HFFc6 (cell line): ENCODE data around the gene LHCGR. TPM values are rescaled to one million over a fixed set of nuclear protein-coding genes. Genes with fewer than 3 reads are reported as not detected.

Source experiments
- DNase-seq: peaks from one replicate; pipeline ENCODE4 v3.0.0-alpha.2; 2018
- H3K27ac Mint-ChIP-seq: 2 replicates; pipeline ENCODE4 v1.8.0; 2020; ENCODE audit warnings: mild to moderate bottlenecking, mixed read lengths
- H3K27me3 Mint-ChIP-seq: 2 replicates; pipeline ENCODE4 v1.8.0; 2021; ENCODE audit warnings: mild to moderate bottlenecking, moderate library complexity, mixed read lengths; ENCODE audit not compliant: insufficient read depth
- H3K36me3 Mint-ChIP-seq: 2 replicates; pipeline ENCODE4 v1.8.0; 2021; ENCODE audit warnings: low read depth, mixed read lengths
- H3K4me1 Mint-ChIP-seq: 2 replicates; pipeline ENCODE4 v1.8.0; 2020; ENCODE audit warnings: low read depth, mixed read lengths
- H3K4me3 Mint-ChIP-seq: 2 replicates; pipeline ENCODE4 v1.8.0; 2020; ENCODE audit warnings: mild to moderate bottlenecking, moderate library complexity, mixed read lengths
- H3K9me3 Mint-ChIP-seq: 2 replicates; pipeline ENCODE4 v1.8.0; 2020; ENCODE audit warnings: mild to moderate bottlenecking, mixed read lengths
- total RNA-seq, 6 experiments: library from RNA; stranded (reverse); fragmentation: NEBNext Ultra II Directional; extraction: Animal tissue kit (Norgen Biotek cat#: 25700); gene quantifications; 2 replicates in 1 of 6; 3 replicates in 5 of 6; pipeline ENCODE4 v1.2.3, GENCODE V29; 2021
- TF ChIP-seq, protein P1 (sequence below): fragments of 200-600 bp; sonication (generic); IDR thresholded peaks from 2 replicates; pipeline ENCODE4 v1.5.0; 2021; ENCODE audit warnings: antibody characterized with exemption, mild to moderate bottlenecking

Gene LHCGR
- total RNA-seq, 6 experiments from 2014 or later: not detected

GRCh38 chr2:48734576-48735303 is 20.8 kb downstream of the LHCGR start:
- no peaks in the 10 kb centered on the region for H3K36me3 Mint-ChIP-seq
- H3K27me3 Mint-ChIP-seq: no peaks in the 10 kb centered on the region; the same call in 1 of the 2 replicates
- no peak overlapping the region for H3K4me3 Mint-ChIP-seq
- TF ChIP-seq, protein P1, sequence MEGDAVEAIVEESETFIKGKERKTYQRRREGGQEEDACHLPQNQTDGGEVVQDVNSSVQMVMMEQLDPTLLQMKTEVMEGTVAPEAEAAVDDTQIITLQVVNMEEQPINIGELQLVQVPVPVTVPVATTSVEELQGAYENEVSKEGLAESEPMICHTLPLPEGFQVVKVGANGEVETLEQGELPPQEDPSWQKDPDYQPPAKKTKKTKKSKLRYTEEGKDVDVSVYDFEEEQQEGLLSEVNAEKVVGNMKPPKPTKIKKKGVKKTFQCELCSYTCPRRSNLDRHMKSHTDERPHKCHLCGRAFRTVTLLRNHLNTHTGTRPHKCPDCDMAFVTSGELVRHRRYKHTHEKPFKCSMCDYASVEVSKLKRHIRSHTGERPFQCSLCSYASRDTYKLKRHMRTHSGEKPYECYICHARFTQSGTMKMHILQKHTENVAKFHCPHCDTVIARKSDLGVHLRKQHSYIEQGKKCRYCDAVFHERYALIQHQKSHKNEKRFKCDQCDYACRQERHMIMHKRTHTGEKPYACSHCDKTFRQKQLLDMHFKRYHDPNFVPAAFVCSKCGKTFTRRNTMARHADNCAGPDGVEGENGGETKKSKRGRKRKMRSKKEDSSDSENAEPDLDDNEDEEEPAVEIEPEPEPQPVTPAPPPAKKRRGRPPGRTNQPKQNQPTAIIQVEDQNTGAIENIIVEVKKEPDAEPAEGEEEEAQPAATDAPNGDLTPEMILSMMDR: no peak
- DNase-seq: no peak
- no peak overlapping the region for H3K27ac Mint-ChIP-seq
- H3K4me1 Mint-ChIP-seq: no peaks in the 10 kb centered on the region
- H3K9me3 Mint-ChIP-seq: peaks cover 33% of the 10 kb centered on the region

GRCh38 chr2:48733067-48733503 is 22.4 kb downstream of the LHCGR start:
- peaks cover 2% of the 10 kb centered on the region for H3K27me3 Mint-ChIP-seq
- H3K27ac Mint-ChIP-seq: no peak overlapping the region
- H3K4me1 Mint-ChIP-seq: no peaks in the 10 kb centered on the region
- no peak overlapping the region for H3K4me3 Mint-ChIP-seq
- TF ChIP-seq, protein P1: no peak
- no peaks in the 10 kb centered on the region for H3K36me3 Mint-ChIP-seq
- peaks cover 32% of the 10 kb centered on the region for H3K9me3 Mint-ChIP-seq
- no peak for DNase-seq

DNA sequence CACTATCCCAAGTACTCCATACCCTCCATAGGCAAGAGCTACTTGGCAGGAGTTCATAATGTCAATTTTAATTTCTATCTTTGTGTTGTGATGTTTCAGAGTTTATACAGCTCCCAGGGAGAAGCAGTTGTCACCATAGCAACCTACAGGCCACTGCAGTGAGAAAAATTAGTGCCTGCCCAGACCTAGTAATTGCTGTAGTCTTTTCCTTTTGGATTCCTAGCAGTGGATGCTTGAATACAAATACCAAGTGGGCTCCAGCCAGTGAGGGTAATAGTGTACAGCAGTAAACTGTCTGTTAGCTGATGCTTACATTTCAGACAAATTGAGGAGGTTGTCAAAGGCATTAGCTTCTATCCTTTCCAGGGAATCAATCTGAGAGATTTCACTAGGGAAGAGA is 26.7 kb downstream of the LHCGR start:
- Mint-ChIP-seq H3K9me3 (peaks cover 30% of the 10 kb centered on the region), H3K36me3 (no peaks in the 10 kb centered on the region), H3K27ac (no peak overlapping the region), H3K4me1 (no peaks in the 10 kb centered on the region), H3K27me3 (peaks cover 2% of the 10 kb centered on the region), H3K4me3 (no peak overlapping the region)
- TF ChIP-seq, protein P1: no peak
- no peak for DNase-seq

GRCh38 chr2:48728295-48728694 is 27.2 kb downstream of the LHCGR start:
- H3K27me3 Mint-ChIP-seq: peaks cover 2% of the 10 kb centered on the region
- H3K9me3 Mint-ChIP-seq: peaks cover 34% of the 10 kb centered on the region
- H3K4me1 Mint-ChIP-seq: no peaks in the 10 kb centered on the region
- TF ChIP-seq, protein P1: no peak
- H3K27ac Mint-ChIP-seq: no peak overlapping the region
- no peak for DNase-seq
- no peak overlapping the region for H3K4me3 Mint-ChIP-seq
- H3K36me3 Mint-ChIP-seq: no peaks in the 10 kb centered on the region

DNA sequence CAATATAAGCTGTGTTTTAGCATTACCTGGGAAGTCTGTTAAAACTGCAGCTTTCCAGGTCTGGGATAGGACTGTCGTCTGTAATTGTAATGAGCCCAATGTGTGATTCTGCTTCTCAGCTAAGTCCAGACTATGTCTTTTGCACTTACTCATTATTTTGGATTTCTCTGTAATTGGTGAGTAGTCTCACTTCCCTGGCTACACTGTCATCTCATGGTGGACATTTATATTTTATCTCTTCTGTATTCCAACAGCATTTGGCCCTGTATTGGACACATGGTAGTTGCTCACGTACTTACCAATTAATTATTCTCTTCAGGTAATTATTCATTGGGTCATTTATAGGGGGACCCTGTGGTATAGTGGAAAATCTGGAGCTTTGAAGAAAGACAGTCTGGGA is 28.0 kb downstream of the LHCGR start:
- H3K36me3 Mint-ChIP-seq: no peaks in the 10 kb centered on the region
- DNase-seq: no peak
- TF ChIP-seq, protein P1: no peak
- peaks cover 38% of the 10 kb centered on the region for H3K9me3 Mint-ChIP-seq
- no peak overlapping the region for H3K4me3 Mint-ChIP-seq
- H3K27ac Mint-ChIP-seq: no peak overlapping the region
- H3K27me3 Mint-ChIP-seq: peaks cover 2% of the 10 kb centered on the region
- no peaks in the 10 kb centered on the region for H3K4me1 Mint-ChIP-seq
